H9 (cell line): ENCODE data around the gene PAX8. TPM values are rescaled to one million over a fixed set of nuclear protein-coding genes. Genes with fewer than 3 reads are reported as not detected.

Experiments used
- DNase-seq: peaks from one replicate; pipeline ENCODE4 v3.0.0-alpha.2; 2017
- H2AFZ ChIP-seq: one replicate; pipeline ENCODE4 v1.6.1; 2013; ENCODE audit warnings: mild to moderate bottlenecking, low read length, control low read depth, moderate library complexity
- H2AK5ac ChIP-seq: 2 replicates; pipeline ENCODE4 v1.6.1; 2013; ENCODE audit warnings: low read length, control low read depth, mixed read lengths; ENCODE audit not compliant: insufficient read length
- H2BK120ac ChIP-seq: one replicate; pipeline ENCODE4 v1.6.1; 2013; ENCODE audit warnings: low read depth, mild to moderate bottlenecking, low read length, control low read depth, inconsistent platforms; ENCODE audit not compliant: poor library complexity, severe bottlenecking
- H2BK12ac ChIP-seq: 2 replicates; pipeline ENCODE4 v1.6.1; 2013; ENCODE audit warnings: low read length, control low read depth, mixed read lengths, low read depth; ENCODE audit not compliant: insufficient read length
- H2BK15ac ChIP-seq: 2 replicates; pipeline ENCODE4 v1.6.1; 2013; ENCODE audit warnings: low read depth, low read length, control low read depth
- H2BK20ac ChIP-seq: one replicate; pipeline ENCODE4 v1.6.1; 2013; ENCODE audit warnings: low read depth, mild to moderate bottlenecking, low read length, control low read depth, inconsistent platforms; ENCODE audit not compliant: poor library complexity, severe bottlenecking
- H2BK5ac ChIP-seq: 2 replicates; pipeline ENCODE4 v1.6.1; 2013; ENCODE audit warnings: low read length, control low read depth, mixed read lengths; ENCODE audit not compliant: insufficient read length
- H3K14ac ChIP-seq: 2 replicates; pipeline ENCODE4 v1.6.1; 2013; ENCODE audit warnings: low read length, control low read depth; ENCODE audit not compliant: insufficient read depth
- H3K18ac ChIP-seq: 2 replicates; pipeline ENCODE4 v1.6.1; 2013; ENCODE audit warnings: low read depth, mild to moderate bottlenecking, mixed read lengths, low read length, control low read depth; ENCODE audit not compliant: insufficient read length
- H3K23ac ChIP-seq: 2 replicates; pipeline ENCODE4 v1.6.1; 2013; ENCODE audit warnings: low read length, control low read depth, mixed read lengths, low read depth; ENCODE audit not compliant: insufficient read length
- H3K23me2 ChIP-seq: 2 replicates; pipeline ENCODE4 v1.6.1; 2013; ENCODE audit warnings: low read depth, mild to moderate bottlenecking, mixed read lengths, low read length, control low read depth; ENCODE audit not compliant: insufficient read length, poor library complexity, severe bottlenecking
- H3K27ac ChIP-seq: 2 replicates; pipeline ENCODE4 v1.5.1; 2013; ENCODE audit warnings: low read length, control low read depth, mixed read lengths, low read depth; ENCODE audit not compliant: insufficient read length
- H3K27me3 ChIP-seq: 2 replicates; pipeline ENCODE4 v1.6.1; 2013; ENCODE audit warnings: low read length, control low read depth, inconsistent platforms; ENCODE audit not compliant: insufficient read depth
- H3K4ac ChIP-seq: 2 replicates; pipeline ENCODE4 v1.6.1; 2013; ENCODE audit warnings: low read depth, mild to moderate bottlenecking, control low read depth, inconsistent platforms, low read length, moderate library complexity
- H3K4me1 ChIP-seq: 2 replicates; pipeline ENCODE4 v1.6.1; 2013; ENCODE audit warnings: low read length, control low read depth, inconsistent platforms; ENCODE audit not compliant: insufficient read depth
- H3K4me2 ChIP-seq: 2 replicates; pipeline ENCODE4 v1.6.1; 2013; ENCODE audit warnings: low read length, control low read depth, mixed read lengths; ENCODE audit not compliant: insufficient read length, insufficient read depth
- H3K56ac ChIP-seq: 2 replicates; pipeline ENCODE4 v1.6.1; 2013; ENCODE audit warnings: low read depth, mild to moderate bottlenecking, mixed read lengths, low read length, control low read depth; ENCODE audit not compliant: insufficient read length
- H3K79me1 ChIP-seq: 2 replicates; pipeline ENCODE4 v1.6.1; 2013; ENCODE audit warnings: low read depth, mild to moderate bottlenecking, moderate library complexity, low read length, control low read depth, inconsistent platforms; ENCODE audit not compliant: insufficient read depth, poor library complexity, severe bottlenecking
- H3K79me2 ChIP-seq: 2 replicates; pipeline ENCODE4 v1.6.1; 2013; ENCODE audit warnings: low read length, control low read depth, inconsistent platforms; ENCODE audit not compliant: insufficient read depth
- H3K9ac ChIP-seq: 2 replicates; pipeline ENCODE4 v1.6.1; 2013; ENCODE audit warnings: low read length, control low read depth, mixed read lengths; ENCODE audit not compliant: insufficient read length; ENCODE audit errors: extremely low read depth
- H3K9me3 ChIP-seq: one replicate; pipeline ENCODE4 v1.6.1; 2013; ENCODE audit warnings: low read depth, low read length, inconsistent platforms; ENCODE audit not compliant: control insufficient read depth
- H3T11ph ChIP-seq: one replicate; pipeline ENCODE4 v1.6.1; 2013; ENCODE audit warnings: mild to moderate bottlenecking, low read length, control low read depth, inconsistent platforms
- H4K20me1 ChIP-seq: one replicate; pipeline ENCODE4 v1.6.1; 2013; ENCODE audit not compliant: control insufficient read depth, insufficient read length, insufficient read depth
- H4K5ac ChIP-seq: 2 replicates; pipeline ENCODE4 v1.6.1; 2013; ENCODE audit warnings: low read depth, mild to moderate bottlenecking, mixed read lengths, low read length, control low read depth; ENCODE audit not compliant: insufficient read length
- H4K8ac ChIP-seq: replicated peaks from 2 replicates; pipeline ENCODE4 v1.6.1; 2013; ENCODE audit warnings: low read length, control low read depth, mixed read lengths, low read depth; ENCODE audit not compliant: insufficient read length
- H4K91ac ChIP-seq: 2 replicates; pipeline ENCODE4 v1.6.1; 2013; ENCODE audit warnings: low read depth, mild to moderate bottlenecking, moderate library complexity, mixed read lengths, low read length, control low read depth; ENCODE audit not compliant: insufficient read length
- H3K27ac Mint-ChIP-seq, 3 experiments: 2 replicates in 2 of 3; 3 replicates in 1 of 3; pipeline ENCODE4 v1.8.0; 2020 to 2021; ENCODE audit warnings: mixed read lengths in 3 of 3, mild to moderate bottlenecking in 1 of 3, moderate library complexity in 1 of 3
- H3K27me3 Mint-ChIP-seq: 2 replicates; pipeline ENCODE4 v1.8.0; 2021; ENCODE audit warnings: low read depth, mild to moderate bottlenecking, moderate library complexity, mixed read lengths
- H3K36me3 Mint-ChIP-seq, 3 experiments: 2 replicates in 2 of 3; 3 replicates in 1 of 3; pipeline ENCODE4 v1.8.0; 2020 to 2021; ENCODE audit warnings: low read depth in 3 of 3, mixed read lengths in 3 of 3; ENCODE audit not compliant: insufficient read depth in 1 of 3
- H3K4me1 Mint-ChIP-seq, 2 experiments: 2 replicates each; pipeline ENCODE4 v1.8.0; 2020; ENCODE audit warnings: mixed read lengths in 2 of 2
- H3K4me3 Mint-ChIP-seq, 2 experiments: 2 replicates in 1 of 2; 3 replicates in 1 of 2; pipeline ENCODE4 v1.8.0; 2020 to 2021; ENCODE audit warnings: mild to moderate bottlenecking in 2 of 2, mixed read lengths in 2 of 2, moderate library complexity in 1 of 2
- H3K9me3 Mint-ChIP-seq, 2 experiments: 2 replicates in 1 of 2; 3 replicates in 1 of 2; pipeline ENCODE4 v1.8.0; 2020; ENCODE audit warnings: mild to moderate bottlenecking in 2 of 2, mixed read lengths in 2 of 2, moderate library complexity in 1 of 2
- CTCF ChIP-seq: fragments of 200-600 bp; sonication (generic); conservative IDR thresholded peaks from 3 replicates; pipeline ENCODE4 v1.8.0; 2021; ENCODE audit warnings: antibody characterized with exemption, mild to moderate bottlenecking
- WGBS: extraction: QIAGEN DNeasy Blood & Tissue Kit; methylation state at CpG from one replicate; pipeline ENCODE4 v1.1.7; 2013; ENCODE audit warnings: missing lambda C conversion rate, low lambda C conversion rate, mixed read lengths; ENCODE audit not compliant: insufficient read length; ENCODE audit errors: extremely low coverage; 5-methylcytosine and 5-hydroxymethylcytosine counted together
- total RNA-seq: library from RNA; stranded (reverse); gene quantifications from 2 replicates; pipeline ENCODE4 v1.2.1, GENCODE V29; 2021

Gene PAX8
- total RNA-seq, 1 experiment from 2014 or later = not detected

GRCh38 chr2:113260991-113261390 is 17.7 kb downstream of the PAX8 start:
- Histone ChIP-seq H4K5ac (no peak overlapping the region), H3K79me2 (no peaks in the 10 kb centered on the region), H2BK20ac (no peak overlapping the region), H4K20me1 (no peaks in the 10 kb centered on the region), H3K23ac (no peak overlapping the region), H3K27me3 (peaks cover 4% of the 10 kb centered on the region; the same call in 1 of the 2 replicates), H2BK120ac (no peak overlapping the region), H2BK5ac (no peak overlapping the region), H2AK5ac (no peak overlapping the region), H3T11ph (no peak overlapping the region), H3K27ac (no peak overlapping the region), H2AFZ (no peak overlapping the region), H3K9me3 (no peaks in the 10 kb centered on the region), H3K18ac (no peak overlapping the region), H3K14ac (no peak overlapping the region), H3K23me2 (no peaks in the 10 kb centered on the region), H3K4ac (no peak overlapping the region), H3K9ac (no peak overlapping the region), H3K4me1 (peaks cover 2% of the 10 kb centered on the region; the same call in 1 of the 2 replicates), H3K4me2 (no peak overlapping the region), H3K56ac (no peak overlapping the region), H2BK12ac (no peak overlapping the region), H2BK15ac (no peak overlapping the region), H3K79me1 (no peaks in the 10 kb centered on the region), H4K91ac (no peak overlapping the region), H4K8ac (no peak overlapping the region)
- H3K27ac Mint-ChIP-seq = no peak overlapping the region
- H3K4me1 Mint-ChIP-seq = peaks cover 10 to 19% of the 10 kb centered on the region in 2 experiments
- no CpG with 5 or more reads among the region's 6 CpGs for WGBS
- no peaks in the 10 kb centered on the region; a peak in 1 of 7 replicates for H3K36me3 Mint-ChIP-seq
- H3K4me3 Mint-ChIP-seq = 0 out of 5 replicates have a peak overlapping the region, but pooled peaks of 1 of the 2 experiments have one; percentile 1
- DNase-seq = no peak
- no peak for TF ChIP-seq CTCF
- peaks cover 66% of the 10 kb centered on the region for H3K27me3 Mint-ChIP-seq
- H3K9me3 Mint-ChIP-seq = no peaks in the 10 kb centered on the region; a peak in 1 of 5 replicates
